GM06990 (cell line): ENCODE results near the gene NOB1.

Experiments used
- DNase-seq: peaks from one replicate; pipeline ENCODE4 v3.0.0-alpha.2; 2011; ENCODE audit not compliant: insufficient read length; ENCODE audit errors: extremely low read depth
- H3K27me3 ChIP-seq: replicated peaks from 2 replicates; pipeline ENCODE4 v1.6.0; 2011; ENCODE audit warnings: low read length; ENCODE audit not compliant: control insufficient read depth, insufficient read depth
- H3K36me3 ChIP-seq: 2 replicates; pipeline ENCODE4 v1.5.1; 2011; ENCODE audit warnings: low read length; ENCODE audit not compliant: control insufficient read depth, insufficient read depth
- H3K4me3 ChIP-seq: replicated peaks from 2 replicates; pipeline ENCODE4 v1.5.1; 2011; ENCODE audit warnings: low read depth, mild to moderate bottlenecking, control low read depth, low read length
- TF ChIP-seq, protein P1 (sequence below): IDR thresholded peaks from 2 replicates; pipeline ENCODE4 v1.5.1; 2011; ENCODE audit warnings: low read length, control low read depth, mild to moderate bottlenecking, inconsistent platforms; ENCODE audit not compliant: insufficient read depth, poor library complexity, severe bottlenecking

NOB1 gene

DNA sequence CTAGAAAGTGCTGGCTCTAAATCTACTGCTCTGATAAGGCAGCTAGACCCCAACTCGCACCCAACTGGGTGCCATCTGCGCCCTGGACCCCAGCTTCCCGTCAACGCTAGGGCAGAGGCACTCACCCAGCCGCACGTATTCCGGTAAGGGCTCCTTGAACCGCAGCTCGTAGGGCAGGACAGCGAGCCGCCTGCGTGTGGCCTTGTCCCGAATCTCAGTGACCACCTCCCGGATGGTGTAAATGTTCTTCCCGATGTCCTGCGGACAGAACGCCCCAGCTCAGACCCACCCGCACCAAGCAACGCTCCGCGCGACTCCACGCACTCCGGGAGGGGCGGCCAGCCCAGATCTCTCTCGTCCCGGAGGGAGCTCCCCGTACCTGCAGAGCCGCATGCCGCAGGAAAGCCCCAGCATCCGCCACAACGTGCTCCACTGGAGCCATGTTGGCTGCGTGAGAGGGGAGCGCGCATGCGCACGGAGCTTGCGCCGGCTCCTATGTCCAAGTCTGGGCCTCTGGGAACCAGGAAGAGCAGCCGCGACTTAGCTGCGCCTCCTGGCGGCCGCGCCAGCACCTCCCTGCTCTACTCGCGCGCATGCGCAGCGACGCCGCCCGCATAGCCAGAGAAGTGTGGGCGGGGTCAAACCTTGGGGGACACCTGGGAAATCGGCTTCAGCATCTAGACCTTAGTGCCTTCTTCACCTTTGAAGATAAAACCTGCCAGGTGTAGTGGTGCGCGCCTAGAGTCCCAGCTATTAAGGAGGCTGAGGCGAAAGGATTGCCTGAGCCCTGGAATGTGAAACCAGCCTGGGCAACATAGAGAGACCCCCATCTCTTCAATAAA, at the start of gene NOB1:
Gene NOB1, minus strand, starts transcription at position 458 of the 842 bp plus-strand sequence. Its CDS starts 16 bp downstream, at position 442.
- peaks cover 1% of the 10 kb centered on the region for H3K36me3 ChIP-seq
- peak within 1 kb of the TSS; percentile 77 for H3K4me3 ChIP-seq
- no peaks in the 10 kb centered on the region for H3K27me3 ChIP-seq
- DNase-seq: peak; percentile 98
- TF ChIP-seq, protein P1, sequence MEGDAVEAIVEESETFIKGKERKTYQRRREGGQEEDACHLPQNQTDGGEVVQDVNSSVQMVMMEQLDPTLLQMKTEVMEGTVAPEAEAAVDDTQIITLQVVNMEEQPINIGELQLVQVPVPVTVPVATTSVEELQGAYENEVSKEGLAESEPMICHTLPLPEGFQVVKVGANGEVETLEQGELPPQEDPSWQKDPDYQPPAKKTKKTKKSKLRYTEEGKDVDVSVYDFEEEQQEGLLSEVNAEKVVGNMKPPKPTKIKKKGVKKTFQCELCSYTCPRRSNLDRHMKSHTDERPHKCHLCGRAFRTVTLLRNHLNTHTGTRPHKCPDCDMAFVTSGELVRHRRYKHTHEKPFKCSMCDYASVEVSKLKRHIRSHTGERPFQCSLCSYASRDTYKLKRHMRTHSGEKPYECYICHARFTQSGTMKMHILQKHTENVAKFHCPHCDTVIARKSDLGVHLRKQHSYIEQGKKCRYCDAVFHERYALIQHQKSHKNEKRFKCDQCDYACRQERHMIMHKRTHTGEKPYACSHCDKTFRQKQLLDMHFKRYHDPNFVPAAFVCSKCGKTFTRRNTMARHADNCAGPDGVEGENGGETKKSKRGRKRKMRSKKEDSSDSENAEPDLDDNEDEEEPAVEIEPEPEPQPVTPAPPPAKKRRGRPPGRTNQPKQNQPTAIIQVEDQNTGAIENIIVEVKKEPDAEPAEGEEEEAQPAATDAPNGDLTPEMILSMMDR: peak; percentile 100

DNA sequence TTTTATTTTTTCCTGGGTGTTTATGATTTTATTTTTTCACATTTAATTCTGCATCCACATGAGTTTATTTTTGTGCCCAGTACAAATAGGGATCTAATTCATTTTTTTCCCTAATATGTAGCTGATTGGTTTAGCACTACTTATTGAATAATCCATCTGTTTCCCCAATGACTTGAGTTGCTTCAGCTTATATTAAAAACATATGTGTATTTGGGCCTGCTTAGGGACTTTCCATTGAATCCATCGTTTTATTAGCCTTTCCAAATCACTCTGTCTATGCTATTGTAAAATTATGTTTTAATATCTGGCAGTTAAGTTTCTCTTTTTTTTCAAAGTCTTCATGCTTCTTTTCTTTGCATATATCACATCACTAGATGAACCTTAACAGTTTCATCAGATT, 49.6 kb upstream of the NOB1 start:
- H3K4me3 ChIP-seq: no peak overlapping the region
- no peak for DNase-seq
- no peaks in the 10 kb centered on the region for H3K27me3 ChIP-seq
- peaks cover 6% of the 10 kb centered on the region for H3K36me3 ChIP-seq
- TF ChIP-seq, protein P1: no peak

DNA sequence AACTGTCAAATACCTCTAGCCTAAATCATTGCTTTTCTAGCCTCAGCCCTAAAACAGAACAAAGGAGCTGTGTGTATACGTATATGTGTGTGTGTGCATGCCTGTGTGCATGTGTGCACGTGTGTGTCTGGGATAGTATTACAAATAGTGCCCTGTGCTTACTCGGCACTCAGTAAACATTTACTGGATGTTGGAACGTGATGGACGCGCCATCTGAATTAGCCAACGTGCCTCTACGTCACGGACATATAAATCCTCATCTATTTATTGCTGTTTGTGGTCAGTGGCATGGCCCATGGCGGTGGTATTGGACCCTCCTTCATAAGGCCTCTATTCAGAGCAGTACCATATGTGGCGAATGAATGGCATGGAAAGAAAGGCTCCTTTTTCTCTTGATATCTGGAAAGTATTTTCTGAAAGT, 44.9 kb upstream of the NOB1 start:
- no peak for DNase-seq
- TF ChIP-seq, protein P1: no peak
- Histone ChIP-seq H3K36me3 (peaks cover 6% of the 10 kb centered on the region), H3K27me3 (no peaks in the 10 kb centered on the region), H3K4me3 (no peak overlapping the region)

DNA sequence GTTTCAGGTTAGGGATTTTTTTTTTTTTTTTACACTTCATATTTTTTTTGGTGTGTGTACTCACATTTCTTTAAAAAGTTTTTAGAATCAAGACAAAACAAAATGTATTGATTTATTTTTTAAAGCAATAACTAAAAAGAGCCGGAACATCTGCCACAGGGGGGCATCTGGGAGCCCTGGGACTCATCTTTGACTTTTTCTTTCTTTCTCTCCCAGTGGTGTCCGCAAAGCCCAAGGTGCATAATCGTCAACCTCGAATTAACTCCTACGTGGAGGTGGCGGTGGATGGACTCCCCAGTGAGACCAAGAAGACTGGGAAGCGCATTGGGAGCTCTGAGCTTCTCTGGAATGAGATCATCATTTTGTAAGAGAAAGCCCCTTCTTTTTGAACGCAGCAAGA, 43.7 kb upstream of the NOB1 start:
- H3K36me3 ChIP-seq: peaks cover 6% of the 10 kb centered on the region
- TF ChIP-seq, protein P1: peak; percentile 2
- H3K27me3 ChIP-seq: no peaks in the 10 kb centered on the region
- no peak for DNase-seq
- H3K4me3 ChIP-seq: no peak overlapping the region

DNA sequence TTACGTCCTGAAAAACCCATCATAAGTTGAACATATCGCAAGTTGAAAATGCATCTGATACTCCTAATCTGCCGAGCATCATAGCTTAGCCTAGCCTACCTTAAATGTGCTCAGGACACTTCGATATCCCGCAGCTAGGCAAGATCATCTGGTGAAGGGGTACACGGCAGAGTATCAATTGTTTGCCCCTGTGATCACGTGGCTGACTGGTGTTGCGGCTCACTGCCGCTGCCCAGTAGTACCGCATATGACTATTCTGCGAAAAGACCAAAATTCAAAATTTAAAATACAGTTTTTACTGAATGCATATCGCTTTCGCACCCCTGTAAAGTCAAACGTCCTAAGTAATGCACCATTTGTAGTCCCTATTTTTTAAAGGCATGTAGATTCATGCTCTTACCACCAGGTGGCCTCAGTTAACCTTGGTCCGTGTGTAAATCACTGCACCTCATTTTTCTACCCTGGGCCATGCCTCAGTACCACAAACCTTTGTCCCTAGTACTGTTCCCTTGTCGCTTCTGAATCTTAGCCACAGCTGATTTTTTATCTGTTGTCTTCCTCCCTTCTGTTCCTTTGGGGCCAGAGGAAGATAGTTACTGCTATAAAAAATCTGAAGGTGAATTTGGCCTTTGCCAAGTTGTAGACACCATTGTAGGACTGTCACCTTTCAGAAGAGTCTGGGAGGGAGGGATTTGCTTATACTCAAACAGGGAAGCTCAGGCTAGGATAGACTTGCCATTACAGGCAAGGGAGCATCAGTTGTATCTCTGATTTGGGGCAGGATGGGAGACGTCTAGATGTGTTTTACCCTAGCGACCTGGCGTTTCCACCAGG, 41.8 kb upstream of the NOB1 start:
- peak; percentile 24 for DNase-seq
- H3K27me3 ChIP-seq: no peaks in the 10 kb centered on the region
- TF ChIP-seq, protein P1: peak; percentile 81
- no peak overlapping the region for H3K4me3 ChIP-seq
- H3K36me3 ChIP-seq: peaks cover 6% of the 10 kb centered on the region
